Pons (tissue), 1 donor: Measurements from ENCODE around the gene RNF150.
"Not testable (repeated sequence)": the region's sequence is repeated elsewhere in the genome, so short reads cannot be mapped to it uniquely, and the experiment has no call there.

Experiments
- DNase-seq: peaks from one replicate; pipeline ENCODE4 v3.0.0-alpha.2; 2016; ENCODE audit warnings: low spot score

RNF150 gene

GRCh38 chr4:140820520-140820919, 312.7 kb downstream of the RNF150 start:
- not testable (repeated sequence) for DNase-seq

- DNase-seq = no peak
These were observed 313.7 kb downstream of the RNF150 start for GRCh38 chr4:140819610-140820009.

- no peak for DNase-seq
These were observed 314.8 kb downstream of the RNF150 start for GRCh38 chr4:140818433-140818832.

- DNase-seq = no peak
These were observed 316.3 kb downstream of the RNF150 start for GRCh38 chr4:140816806-140817510.

GRCh38 chr4:140813804-140814203, 319.5 kb downstream of the RNF150 start:
- DNase-seq = no peak

GRCh38 chr4:140812916-140813315, 320.4 kb downstream of the RNF150 start:
- no peak for DNase-seq

- no peak for DNase-seq
These were observed 321.8 kb downstream of the RNF150 start for GRCh38 chr4:140811429-140811828.

- DNase-seq = not testable (repeated sequence)
These were observed 322.6 kb downstream of the RNF150 start for GRCh38 chr4:140810591-140811169.
